Esophagus mucosa (tissue), 1 donor: ENCODE measurements around the gene PLEK. TPM values are rescaled to one million over a fixed set of nuclear protein-coding genes. Genes with fewer than 3 reads are reported as not detected.

ENCODE experiments used
- total RNA-seq: library from RNA; stranded (reverse); gene quantifications from one replicate; pipeline ENCODE4 v1.2.4, GENCODE V29; 2023
- donor health status: DM: yes; HTN: yes; CAD: no.

Gene PLEK
- total RNA-seq, 1 donor from 2014 or later, result 1.00 TPM

Other genes starting within 250 kb of the PLEK start
- gene PNO1, start 207.4 kb upstream of the PLEK start, total RNA-seq, result 10.8 TPM
- gene PPP3R1, start 112.8 kb upstream of the PLEK start, total RNA-seq, result 40.8 TPM
- 1.6 TPM for gene CNRIP1, start 45.3 kb upstream of the PLEK start, total RNA-seq
- 1.00 TPM for gene FBXO48, start 102.0 kb downstream of the PLEK start, total RNA-seq
- 4.2 TPM for gene APLF, start 102.3 kb downstream of the PLEK start, total RNA-seq